Natural killer cell (primary cell): ENCODE results near the gene GRM1. TPM values are rescaled to one million over a fixed set of nuclear protein-coding genes. Genes with fewer than 3 reads are reported as not detected.

Experiments
- ATAC-seq, 3 donors: fragments of 150-1000 bp in 2 of 3; fragments of 200-7000 bp in 1 of 3; cut with Tn5 transposase; 1 replicate in 1 of 3; 2 replicates in 2 of 3; pipeline ENCODE4 v1.10.0; 2021; ENCODE audit warnings: mild to moderate bottlenecking in 2 of 3, moderate library complexity in 2 of 3
- DNase-seq, 2 donors: peaks; one replicate each; pipeline versions ENCODE4 v3.0.0 to v3.0.0-alpha.2; 2013 to 2021; ENCODE audit warnings: mixed read lengths in 1 of 2
- H3K27ac ChIP-seq: one replicate; pipeline ENCODE4 v1.5.1; 2013; ENCODE audit warnings: mild to moderate bottlenecking, low read length
- H3K27me3 ChIP-seq: one replicate; pipeline ENCODE4 v1.6.1; 2013; ENCODE audit warnings: low read length; ENCODE audit not compliant: control insufficient read depth, insufficient read depth
- H3K36me3 ChIP-seq: one replicate; pipeline ENCODE4 v1.6.1; 2013; ENCODE audit warnings: low read length; ENCODE audit not compliant: control insufficient read depth, insufficient read depth
- H3K4me1 ChIP-seq: one replicate; pipeline ENCODE4 v1.6.1; 2013; ENCODE audit warnings: low read length; ENCODE audit not compliant: control insufficient read depth, insufficient read depth
- H3K4me3 ChIP-seq: one replicate; pipeline ENCODE4 v1.5.1; 2013; ENCODE audit warnings: low read length
- H3K9me3 ChIP-seq: one replicate; pipeline ENCODE4 v1.6.1; 2013; ENCODE audit warnings: low read length; ENCODE audit not compliant: control insufficient read depth, insufficient read depth
- H3K27ac Mint-ChIP-seq, 2 donors: one replicate each; pipeline ENCODE4 v1.8.0; 2022; ENCODE audit warnings: mild to moderate bottlenecking in 2 of 2, mixed read lengths in 2 of 2, moderate library complexity in 1 of 2
- H3K27me3 Mint-ChIP-seq, 2 donors: one replicate each; pipeline ENCODE4 v1.8.0; 2022; ENCODE audit warnings: low read depth in 2 of 2, mixed read lengths in 2 of 2
- H3K36me3 Mint-ChIP-seq: one replicate; pipeline ENCODE4 v1.8.0; 2022; ENCODE audit warnings: mixed read lengths
- H3K4me1 Mint-ChIP-seq, 2 donors: one replicate each; pipeline ENCODE4 v1.8.0; 2022; ENCODE audit warnings: mixed read lengths in 2 of 2
- H3K4me3 Mint-ChIP-seq: one replicate; pipeline ENCODE4 v1.8.0; 2022; ENCODE audit warnings: mild to moderate bottlenecking, moderate library complexity, mixed read lengths
- H3K9me3 Mint-ChIP-seq, 2 donors: one replicate each; pipeline ENCODE4 v1.8.0; 2022; ENCODE audit warnings: mixed read lengths in 2 of 2
- WGBS: methylation state at CpG from one replicate; pipeline ENCODE4 v1.1.7; 2013; ENCODE audit warnings: missing lambda C conversion rate; ENCODE audit not compliant: insufficient coverage; 5-methylcytosine and 5-hydroxymethylcytosine counted together
- intact Hi-C: fragments of 100-400 bp; cut with micrococcal nuclease; formaldehyde crosslinking; loops from one replicate; pipeline ENCODE4 v1.14.2; 2022
- total RNA-seq, 4 donors: library from RNA; stranded (reverse); fragments of 120-200 nt in 1 of 4; gene quantifications; one replicate each; pipeline versions ENCODE4 v1.2.3 to v1.2.4, GENCODE V29; 2013 to 2022
- TF ChIP-seq, protein P1 (sequence below): fragments of 200-600 bp; IDR thresholded peaks from one replicate; pipeline ENCODE4 v1.8.0; 2022; ENCODE audit warnings: antibody characterized with exemption

GRM1 gene
- total RNA-seq, 3 donors from 2014 or later (not counting 1 experiment from before 2014, with no cell fraction given), result not detected

GRCh38 chr6:146361128-146361924 is 332.5 kb downstream of the GRM1 start:
- Histone ChIP-seq H3K27ac (no peak overlapping the region), H3K4me1 (no peaks in the 10 kb centered on the region), H3K36me3 (no peaks in the 10 kb centered on the region), H3K4me3 (no peak overlapping the region), H3K27me3 (no peaks in the 10 kb centered on the region), H3K9me3 (no peaks in the 10 kb centered on the region)
- DNase-seq (no peak), ATAC-seq (no peak)
- no peaks in the 10 kb centered on the region for H3K4me1 Mint-ChIP-seq
- WGBS, result 80% methylated on average over 4 of the region's 4 CpGs
- intact Hi-C loops, result no loop called here
- H3K27ac Mint-ChIP-seq, result no peak overlapping the region
- H3K27me3 Mint-ChIP-seq, result no peaks in the 10 kb centered on the region
- peaks cover 7 to 11% of the 10 kb centered on the region in 2 donors for H3K9me3 Mint-ChIP-seq
- TF ChIP-seq, protein P1, sequence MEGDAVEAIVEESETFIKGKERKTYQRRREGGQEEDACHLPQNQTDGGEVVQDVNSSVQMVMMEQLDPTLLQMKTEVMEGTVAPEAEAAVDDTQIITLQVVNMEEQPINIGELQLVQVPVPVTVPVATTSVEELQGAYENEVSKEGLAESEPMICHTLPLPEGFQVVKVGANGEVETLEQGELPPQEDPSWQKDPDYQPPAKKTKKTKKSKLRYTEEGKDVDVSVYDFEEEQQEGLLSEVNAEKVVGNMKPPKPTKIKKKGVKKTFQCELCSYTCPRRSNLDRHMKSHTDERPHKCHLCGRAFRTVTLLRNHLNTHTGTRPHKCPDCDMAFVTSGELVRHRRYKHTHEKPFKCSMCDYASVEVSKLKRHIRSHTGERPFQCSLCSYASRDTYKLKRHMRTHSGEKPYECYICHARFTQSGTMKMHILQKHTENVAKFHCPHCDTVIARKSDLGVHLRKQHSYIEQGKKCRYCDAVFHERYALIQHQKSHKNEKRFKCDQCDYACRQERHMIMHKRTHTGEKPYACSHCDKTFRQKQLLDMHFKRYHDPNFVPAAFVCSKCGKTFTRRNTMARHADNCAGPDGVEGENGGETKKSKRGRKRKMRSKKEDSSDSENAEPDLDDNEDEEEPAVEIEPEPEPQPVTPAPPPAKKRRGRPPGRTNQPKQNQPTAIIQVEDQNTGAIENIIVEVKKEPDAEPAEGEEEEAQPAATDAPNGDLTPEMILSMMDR, result no peak
- no peak overlapping the region for H3K4me3 Mint-ChIP-seq
- H3K36me3 Mint-ChIP-seq, result no peaks in the 10 kb centered on the region

- no peak overlapping the region for H3K27ac ChIP-seq
- Mint-ChIP-seq H3K27ac (no peak overlapping the region), H3K4me3 (no peak overlapping the region), H3K9me3 (peaks cover 4 to 9% of the 10 kb centered on the region in 2 donors), H3K27me3 (no peaks in the 10 kb centered on the region), H3K36me3 (no peaks in the 10 kb centered on the region), H3K4me1 (no peaks in the 10 kb centered on the region)
- no peak for ATAC-seq
- no peaks in the 10 kb centered on the region for H3K9me3 ChIP-seq
- 94% methylated on average over 5 of the region's 7 CpGs for WGBS
- no peak for DNase-seq
- TF ChIP-seq, protein P1, result no peak
- intact Hi-C loops, result no loop called here
- no peaks in the 10 kb centered on the region for H3K36me3 ChIP-seq
- no peak overlapping the region for H3K4me3 ChIP-seq
- no peaks in the 10 kb centered on the region for H3K27me3 ChIP-seq
- no peaks in the 10 kb centered on the region for H3K4me1 ChIP-seq
Observed at GRCh38 chr6:146363838-146364607, 335.2 kb downstream of the GRM1 start.

DNA sequence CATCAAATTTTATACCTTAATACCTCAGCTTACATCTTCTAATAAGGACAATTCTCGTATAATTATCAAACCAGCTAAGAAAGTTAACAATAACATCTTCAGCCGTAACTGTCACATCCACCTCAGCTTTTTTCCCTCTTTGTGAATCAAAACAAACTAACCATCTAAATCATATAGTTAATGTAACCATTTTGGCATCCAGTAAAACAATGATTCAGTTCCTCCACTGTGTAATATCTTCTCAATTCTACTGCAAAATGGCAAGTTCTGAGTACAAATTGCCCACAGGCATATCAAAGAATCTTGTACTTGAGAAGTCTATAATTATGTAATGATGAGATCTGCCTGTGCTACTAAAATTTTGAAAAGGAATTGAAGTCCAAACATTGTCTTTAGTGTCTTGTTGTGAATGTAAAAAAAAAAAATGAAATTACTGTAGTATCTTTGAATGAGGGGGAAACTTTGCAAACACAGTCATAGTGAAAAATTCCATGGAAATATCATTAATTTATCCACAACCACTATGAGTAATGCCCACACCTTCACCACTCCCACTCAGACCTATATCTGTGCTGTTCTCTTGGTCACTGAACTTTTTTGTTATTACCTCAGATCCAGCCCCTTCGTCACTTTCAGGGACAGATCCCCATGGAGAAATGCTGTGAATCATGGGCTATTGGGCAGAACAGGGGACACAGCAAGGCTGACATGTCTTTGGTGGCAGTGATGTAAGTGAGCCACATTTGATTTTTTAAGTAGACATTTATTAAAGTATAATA is 336.1 kb downstream of the GRM1 start:
- no peaks in the 10 kb centered on the region for H3K36me3 ChIP-seq
- no peak for DNase-seq
- no peak for ATAC-seq
- no peaks in the 10 kb centered on the region for H3K4me1 ChIP-seq
- H3K4me1 Mint-ChIP-seq, result no peaks in the 10 kb centered on the region
- H3K27me3 Mint-ChIP-seq, result no peaks in the 10 kb centered on the region
- H3K27ac Mint-ChIP-seq, result no peak overlapping the region
- H3K9me3 ChIP-seq, result no peaks in the 10 kb centered on the region
- H3K4me3 ChIP-seq, result no peak overlapping the region
- H3K27me3 ChIP-seq, result no peaks in the 10 kb centered on the region
- 95% methylated on average over 3 of the region's 3 CpGs for WGBS
- TF ChIP-seq, protein P1, result no peak
- no peaks in the 10 kb centered on the region for H3K36me3 Mint-ChIP-seq
- H3K27ac ChIP-seq, result no peak overlapping the region
- peaks cover 7 to 9% of the 10 kb centered on the region in 2 donors for H3K9me3 Mint-ChIP-seq
- no peak overlapping the region for H3K4me3 Mint-ChIP-seq
- intact Hi-C loops, result no loop called here
